ENCODE measurements around the gene TBC1D32.
"Not testable (repeated sequence)": the region's sequence is repeated elsewhere in the genome, so short reads cannot be mapped to it uniquely, and the experiment has no call there.

The TBC1D32 gene

DNA sequence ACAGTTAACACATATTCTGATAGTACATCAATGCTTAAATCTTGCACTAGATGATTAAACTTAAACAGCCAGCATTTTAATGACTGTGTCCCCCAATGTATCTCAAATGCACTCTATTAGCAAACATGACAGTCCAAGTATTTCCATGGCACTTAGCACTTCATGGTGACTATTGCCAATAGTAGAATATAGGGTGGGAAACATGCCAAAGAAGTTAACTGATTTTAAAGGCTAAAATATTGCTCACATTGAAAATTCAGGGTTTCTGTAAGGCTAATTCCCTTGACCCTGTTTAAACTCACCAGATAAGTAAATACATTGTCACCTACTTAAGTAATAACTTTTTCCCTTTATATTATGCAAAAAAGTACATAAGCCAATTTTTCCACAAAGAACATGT is 266.9 kb downstream of the TBC1D32 start:
- Histone ChIP-seq H3K4me3 (ENCODE audit: low read depth in 1 of 2, low read length in 1 of 2) (no peak overlapping the region), H3K27me3 (no peaks in the 10 kb centered on the region), H3K9me3 (peaks cover 9% of the 10 kb centered on the region), H3K27ac (no peak overlapping the region), H3K36me3 (no peaks in the 10 kb centered on the region), H3K4me1 (ENCODE audit: control insufficient read depth in 1 of 2, insufficient read depth in 1 of 2, low read depth in 1 of 2, low read length in 1 of 2) (no peaks in the 10 kb centered on the region)
- TF ChIP-seq, protein P1, sequence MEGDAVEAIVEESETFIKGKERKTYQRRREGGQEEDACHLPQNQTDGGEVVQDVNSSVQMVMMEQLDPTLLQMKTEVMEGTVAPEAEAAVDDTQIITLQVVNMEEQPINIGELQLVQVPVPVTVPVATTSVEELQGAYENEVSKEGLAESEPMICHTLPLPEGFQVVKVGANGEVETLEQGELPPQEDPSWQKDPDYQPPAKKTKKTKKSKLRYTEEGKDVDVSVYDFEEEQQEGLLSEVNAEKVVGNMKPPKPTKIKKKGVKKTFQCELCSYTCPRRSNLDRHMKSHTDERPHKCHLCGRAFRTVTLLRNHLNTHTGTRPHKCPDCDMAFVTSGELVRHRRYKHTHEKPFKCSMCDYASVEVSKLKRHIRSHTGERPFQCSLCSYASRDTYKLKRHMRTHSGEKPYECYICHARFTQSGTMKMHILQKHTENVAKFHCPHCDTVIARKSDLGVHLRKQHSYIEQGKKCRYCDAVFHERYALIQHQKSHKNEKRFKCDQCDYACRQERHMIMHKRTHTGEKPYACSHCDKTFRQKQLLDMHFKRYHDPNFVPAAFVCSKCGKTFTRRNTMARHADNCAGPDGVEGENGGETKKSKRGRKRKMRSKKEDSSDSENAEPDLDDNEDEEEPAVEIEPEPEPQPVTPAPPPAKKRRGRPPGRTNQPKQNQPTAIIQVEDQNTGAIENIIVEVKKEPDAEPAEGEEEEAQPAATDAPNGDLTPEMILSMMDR (IDR thresholded peaks at IDR 0.05): no peak

DNA sequence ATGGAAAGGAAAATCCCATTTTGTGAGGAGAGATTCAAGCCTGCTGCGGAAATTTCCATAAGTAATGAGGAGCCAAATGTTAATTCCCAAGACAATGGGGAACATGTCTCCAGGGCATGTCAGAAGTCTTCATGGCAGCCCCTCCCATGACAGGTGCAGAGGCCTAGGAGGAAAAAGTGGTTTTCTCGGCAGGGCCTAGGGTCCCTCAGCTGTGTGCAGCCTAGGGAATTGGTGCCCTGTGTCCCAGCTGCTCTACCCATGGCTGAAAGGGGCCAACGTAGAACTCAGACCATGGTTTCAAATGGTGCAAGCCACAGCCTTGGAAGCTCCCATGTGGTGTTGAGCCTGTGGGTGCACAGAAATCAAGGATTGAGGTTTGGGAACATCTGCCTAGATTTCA is 269.9 kb downstream of the TBC1D32 start:
- Histone ChIP-seq H3K9me3 (peaks cover 9% of the 10 kb centered on the region), H3K4me3 (ENCODE audit: low read depth in 1 of 2, low read length in 1 of 2) (no peak overlapping the region), H3K27me3 (no peaks in the 10 kb centered on the region), H3K27ac (no peak overlapping the region), H3K4me1 (ENCODE audit: control insufficient read depth in 1 of 2, insufficient read depth in 1 of 2, low read depth in 1 of 2, low read length in 1 of 2) (no peaks in the 10 kb centered on the region), H3K36me3 (no peaks in the 10 kb centered on the region)
- TF ChIP-seq, protein P1 (IDR thresholded peaks at IDR 0.05): no peak

DNA sequence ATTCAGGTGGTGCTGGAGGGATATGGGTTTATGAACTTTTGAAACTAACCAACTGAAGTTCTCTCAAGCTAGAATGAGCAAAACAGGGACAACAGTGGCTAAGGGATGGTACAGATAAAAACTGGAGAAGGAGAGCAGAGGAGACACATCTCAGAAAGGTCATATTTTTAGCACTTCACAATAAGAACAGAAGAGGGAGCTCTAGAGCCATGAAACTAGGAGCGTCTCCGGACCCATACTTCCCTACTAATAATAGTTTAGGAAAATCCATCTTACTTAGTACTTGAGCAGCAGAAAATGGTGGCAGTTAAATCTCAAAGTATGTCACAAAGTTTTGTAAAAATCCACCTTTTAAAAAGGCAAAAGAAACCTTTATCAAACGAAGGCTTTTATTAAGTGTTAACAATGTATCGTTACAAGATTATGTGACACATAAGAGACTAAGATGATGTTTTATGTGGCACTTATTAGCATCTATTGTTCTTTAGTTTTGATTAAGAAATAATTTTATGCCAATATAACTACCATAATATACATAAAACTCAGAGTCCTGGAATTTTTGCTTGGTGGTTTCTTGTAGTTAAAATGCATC is 278.6 kb downstream of the TBC1D32 start:
- H3K27ac ChIP-seq: no peak overlapping the region
- H3K4me3 ChIP-seq (ENCODE audit: low read depth in 1 of 2, low read length in 1 of 2): no peak overlapping the region
- TF ChIP-seq, protein P1 (IDR thresholded peaks at IDR 0.05): no peak
- no peaks in the 10 kb centered on the region for H3K36me3 ChIP-seq
- H3K27me3 ChIP-seq: no peaks in the 10 kb centered on the region
- H3K9me3 ChIP-seq: no peaks in the 10 kb centered on the region
- H3K4me1 ChIP-seq (ENCODE audit: control insufficient read depth in 1 of 2, insufficient read depth in 1 of 2, low read depth in 1 of 2, low read length in 1 of 2): no peaks in the 10 kb centered on the region

DNA sequence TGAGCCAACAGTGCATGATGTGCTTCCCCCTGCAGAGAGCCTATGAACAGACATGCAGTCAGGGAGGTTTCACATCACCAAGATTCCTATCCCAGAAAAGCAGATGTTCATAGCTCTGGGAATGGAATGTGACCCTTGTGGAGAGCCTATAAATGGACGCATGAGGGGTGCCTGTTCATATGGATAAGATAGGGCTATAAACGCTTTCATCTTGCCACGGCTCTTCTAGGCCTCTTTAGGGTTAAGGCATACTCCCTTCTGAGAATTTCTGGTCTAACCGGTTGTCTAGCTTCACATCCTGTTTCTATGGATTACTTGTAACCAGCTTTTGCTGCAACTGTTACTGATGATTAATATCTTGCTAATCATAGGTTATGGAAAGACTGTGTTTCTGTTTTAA is 285.7 kb downstream of the TBC1D32 start:
- H3K4me3 ChIP-seq (ENCODE audit: low read depth in 1 of 2, low read length in 1 of 2); H3K9me3 ChIP-seq; H3K27me3 ChIP-seq; H3K36me3 ChIP-seq; H3K27ac ChIP-seq; H3K4me1 ChIP-seq (ENCODE audit: control insufficient read depth in 1 of 2, insufficient read depth in 1 of 2, low read depth in 1 of 2, low read length in 1 of 2): not testable (repeated sequence)

DNA sequence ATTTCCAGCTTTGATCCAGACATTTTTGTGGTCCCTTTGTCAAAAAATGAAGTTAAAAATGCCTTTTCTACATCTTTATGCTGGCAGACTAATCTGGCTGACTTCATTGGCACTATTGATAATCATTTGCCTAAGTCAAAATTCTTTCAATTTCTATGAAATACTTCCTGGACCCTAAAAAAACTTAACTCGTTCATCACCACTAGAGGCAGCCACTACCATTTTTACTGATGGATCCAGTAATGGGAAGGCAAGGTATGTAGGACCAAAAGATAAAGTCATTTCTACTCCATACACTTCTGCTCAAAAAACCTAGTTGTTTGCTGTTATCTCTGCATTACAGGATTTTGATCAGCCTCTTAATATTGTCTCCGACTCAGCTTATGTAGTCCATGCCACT is 289.4 kb downstream of the TBC1D32 start:
- H3K4me3 ChIP-seq (ENCODE audit: low read depth in 1 of 2, low read length in 1 of 2); H3K27ac ChIP-seq; H3K27me3 ChIP-seq; H3K36me3 ChIP-seq; H3K4me1 ChIP-seq (ENCODE audit: control insufficient read depth in 1 of 2, insufficient read depth in 1 of 2, low read depth in 1 of 2, low read length in 1 of 2); H3K9me3 ChIP-seq: not testable (repeated sequence)

DNA sequence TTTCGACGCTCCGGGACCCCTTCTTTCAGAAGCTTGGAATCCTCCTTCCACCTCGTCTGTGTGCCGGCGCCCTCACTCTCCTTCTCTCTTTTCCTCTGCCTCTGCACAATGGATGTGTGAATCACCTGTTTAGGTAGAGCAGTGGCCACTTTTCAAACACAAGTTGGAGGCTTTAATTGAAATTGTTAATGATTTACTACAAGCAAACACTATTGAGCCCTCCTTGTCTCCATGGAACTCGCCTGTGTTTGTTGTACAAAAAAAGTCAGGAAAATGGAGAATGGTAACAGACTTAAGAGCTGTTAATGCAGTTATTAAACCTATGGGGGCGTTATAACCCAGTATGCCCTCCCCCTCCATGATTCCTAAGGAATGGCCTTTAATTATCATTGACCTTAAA is 290.6 kb downstream of the TBC1D32 start:
- not testable (repeated sequence) for H3K27me3 ChIP-seq, H3K9me3 ChIP-seq

DNA sequence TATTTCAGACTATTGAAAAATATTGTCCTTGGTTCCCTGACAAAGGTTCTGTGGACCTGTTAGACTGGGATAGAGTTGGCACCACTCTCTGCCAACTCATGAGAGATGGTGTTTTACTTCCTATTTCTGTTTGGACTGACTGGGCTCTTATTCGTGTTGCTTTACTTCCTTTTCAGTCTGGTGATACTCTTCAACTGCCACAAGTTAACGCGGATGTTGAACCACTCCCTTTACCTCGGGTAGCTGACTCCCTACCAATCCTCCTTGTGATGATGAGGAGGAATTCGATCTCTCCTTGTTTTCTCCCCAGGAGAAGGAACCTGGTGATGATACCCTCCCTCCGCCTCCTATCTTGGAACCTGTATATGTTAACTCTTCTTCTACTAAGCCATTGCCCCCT is 291.1 kb downstream of the TBC1D32 start:
- not testable (repeated sequence) for H3K4me1 ChIP-seq (ENCODE audit: control insufficient read depth in 1 of 2, insufficient read depth in 1 of 2, low read depth in 1 of 2, low read length in 1 of 2); H3K36me3 ChIP-seq; H3K27me3 ChIP-seq; H3K9me3 ChIP-seq; H3K4me3 ChIP-seq (ENCODE audit: low read depth in 1 of 2, low read length in 1 of 2); H3K27ac ChIP-seq

More for the DNA sequence above, 290.6 kb downstream of the TBC1D32 start:
- not testable (repeated sequence) for H3K27ac ChIP-seq; H3K4me3 ChIP-seq (ENCODE audit: low read depth in 1 of 2, low read length in 1 of 2); H3K4me1 ChIP-seq (ENCODE audit: control insufficient read depth in 1 of 2, insufficient read depth in 1 of 2, low read depth in 1 of 2, low read length in 1 of 2); H3K36me3 ChIP-seq

DNA sequence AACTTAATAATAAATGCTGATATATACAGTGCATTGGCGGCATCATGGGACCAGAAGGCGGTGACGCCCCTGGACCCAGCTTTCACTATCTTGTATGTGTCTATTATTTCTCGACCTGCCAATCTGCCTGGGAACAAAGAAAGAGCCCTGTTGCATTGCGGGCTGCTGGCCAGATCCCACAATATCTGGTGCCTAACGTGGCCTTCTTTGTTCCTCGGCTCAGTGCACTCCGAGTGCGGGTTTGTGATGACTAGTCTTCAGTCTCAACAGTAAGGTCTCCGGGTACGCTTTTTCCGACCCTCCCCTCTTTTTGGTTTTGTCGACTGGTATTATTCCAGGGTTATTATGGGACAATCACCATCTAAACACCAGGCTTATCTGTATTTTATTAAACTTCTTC is 291.5 kb downstream of the TBC1D32 start:
- TF ChIP-seq, protein P1 (IDR thresholded peaks at IDR 0.05): no peak
- Histone ChIP-seq H3K4me3 (ENCODE audit: low read depth in 1 of 2, low read length in 1 of 2) (no peak overlapping the region), H3K36me3 (no peaks in the 10 kb centered on the region), H3K27ac (no peak overlapping the region), H3K4me1 (ENCODE audit: control insufficient read depth in 1 of 2, insufficient read depth in 1 of 2, low read depth in 1 of 2, low read length in 1 of 2) (no peaks in the 10 kb centered on the region), H3K27me3 (no peaks in the 10 kb centered on the region), H3K9me3 (no peaks in the 10 kb centered on the region)
